Caco-2 (cell line): ENCODE results near the gene PBX2. TPM values are rescaled to one million over a fixed set of nuclear protein-coding genes. Genes with fewer than 3 reads are reported as not detected.

ENCODE experiments used
- BruUV-seq: library from RNA; stranded (reverse); fragments of 400-500 nt; replicated peaks from 2 replicates; lab custom pipeline; 2021; lab: Mats Ljungman, UMichigan
- CTCF ChIA-PET: fragments of 300-600 bp; sonication (Branson Sonifier 250); formaldehyde crosslinking; loops from one replicate; lab custom pipeline; 2022; ENCODE audit warnings: antibody characterized with exemption; lab: Charles Lee
- POLR2A ChIA-PET: fragments of 300-600 bp; sonication (Branson Sonifier 250); formaldehyde crosslinking; loops from one replicate; lab custom pipeline; 2022; ENCODE audit warnings: antibody characterized with exemption; lab: Charles Lee
- DNase-seq, 2 experiments: peaks; one replicate each; pipeline versions ENCODE4 v3.0.0 to v3.0.0-alpha.2; 2020 to 2022
- H3K27me3 ChIP-seq: replicated peaks from 2 replicates; pipeline ENCODE4 v1.6.0; 2011; ENCODE audit warnings: low read length; ENCODE audit not compliant: control insufficient read depth, insufficient read depth
- H3K36me3 ChIP-seq: 2 replicates; pipeline ENCODE4 v1.5.1; 2011; ENCODE audit warnings: low read length; ENCODE audit not compliant: control insufficient read depth, insufficient read depth
- H3K4me1 ChIP-seq: fragments of 250-450 bp; sonication (Bioruptor Pico); 2 replicates; pipeline ENCODE4 v1.5.1; 2020; ENCODE audit warnings: mild to moderate bottlenecking
- H3K4me3 ChIP-seq: 2 replicates; pipeline ENCODE4 v1.5.1; 2011; ENCODE audit warnings: low read depth, mild to moderate bottlenecking, control low read depth, low read length
- H3K9me3 ChIP-seq: fragments of 250-450 bp; sonication (Bioruptor Pico); 2 replicates; pipeline ENCODE4 v1.5.1; 2020; ENCODE audit warnings: mild to moderate bottlenecking, moderate library complexity
- H3K27ac Mint-ChIP-seq: one replicate; pipeline ENCODE4 v1.8.0; 2022; ENCODE audit warnings: mixed read lengths; ENCODE audit not compliant: unreplicated experiment
- H3K27me3 Mint-ChIP-seq: one replicate; pipeline ENCODE4 v1.8.0; 2022; ENCODE audit warnings: mixed read lengths; ENCODE audit not compliant: insufficient read depth, unreplicated experiment
- H3K36me3 Mint-ChIP-seq: one replicate; pipeline ENCODE4 v1.8.0; 2022; ENCODE audit warnings: mild to moderate bottlenecking, mixed read lengths; ENCODE audit not compliant: insufficient read depth, unreplicated experiment
- H3K4me1 Mint-ChIP-seq: one replicate; pipeline ENCODE4 v1.8.0; 2022; ENCODE audit warnings: low read depth, mixed read lengths; ENCODE audit not compliant: unreplicated experiment
- H3K4me3 Mint-ChIP-seq: one replicate; pipeline ENCODE4 v1.8.0; 2022; ENCODE audit warnings: mild to moderate bottlenecking, moderate library complexity, mixed read lengths; ENCODE audit not compliant: unreplicated experiment
- H3K9me3 Mint-ChIP-seq: one replicate; pipeline ENCODE4 v1.8.0; 2022; ENCODE audit warnings: mixed read lengths; ENCODE audit not compliant: unreplicated experiment
- intact Hi-C: fragments of 100-400 bp; cut with micrococcal nuclease; formaldehyde crosslinking; loops from one replicate; pipeline ENCODE4 v1.10.0; 2022; ENCODE audit not compliant: unreplicated experiment
- total RNA-seq: library from RNA; stranded (reverse); gene quantifications from 2 replicates; pipeline ENCODE4 v1.2.3, GENCODE V29; 2022
- TF ChIP-seq, protein P1 (sequence below), 2 experiments: fragments of 200-600 bp in 1 of 2; IDR thresholded peaks; 1 replicate in 1 of 2; 2 replicates in 1 of 2; pipeline versions ENCODE4 v1.5.1 to v1.8.0; 2011 to 2022; ENCODE audit warnings: antibody characterized with exemption in 1 of 2, control low read depth in 1 of 2, inconsistent platforms in 1 of 2, low read depth in 1 of 2, low read length in 1 of 2, mild to moderate bottlenecking in 1 of 2, moderate library complexity in 1 of 2; ENCODE audit not compliant: insufficient read depth in 1 of 2, severe bottlenecking in 1 of 2, unreplicated experiment in 1 of 2

The PBX2 gene
- total RNA-seq, 1 experiment from 2014 or later = 96.3 TPM

DNA sequence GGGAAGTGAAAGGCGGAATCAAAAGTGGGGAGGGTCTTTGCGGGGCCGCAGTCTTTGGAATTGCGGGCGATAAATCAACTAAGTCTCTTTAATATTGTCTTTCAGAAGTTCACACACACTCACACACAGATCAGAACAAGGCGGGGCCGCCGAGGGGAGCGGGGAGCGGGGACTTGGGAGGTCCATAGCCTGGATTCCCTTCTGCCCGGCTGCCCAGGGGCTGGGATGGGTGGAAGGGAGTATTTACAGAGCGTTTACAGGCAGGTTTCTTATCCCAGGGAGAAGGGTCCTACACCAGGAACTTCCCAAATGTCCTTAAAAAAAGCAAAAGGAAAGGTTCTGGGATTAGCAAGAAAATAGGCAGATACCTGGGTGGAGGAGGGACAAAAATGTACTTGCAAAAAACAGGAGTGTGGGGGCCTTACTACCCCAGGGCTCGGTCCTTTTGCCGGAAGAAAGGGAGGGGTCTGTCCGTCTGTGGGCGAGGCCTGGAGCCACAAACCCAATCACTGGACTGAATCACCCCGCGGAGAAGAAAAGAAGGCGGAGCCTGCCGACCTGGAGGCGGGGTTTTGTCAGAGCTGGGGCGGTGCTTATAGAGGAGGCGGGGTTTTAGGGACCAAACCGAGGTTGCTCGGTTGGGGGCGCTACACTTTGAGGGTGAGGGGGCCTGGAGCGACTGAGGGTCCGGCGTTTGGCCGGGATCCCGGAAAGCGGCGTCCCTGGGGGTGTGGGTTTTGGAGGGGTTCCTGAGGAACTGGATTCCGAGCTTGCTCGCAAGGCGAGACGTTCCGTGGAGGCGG is 41.5 kb downstream of the PBX2 start:
- peak overlapping the region; percentile 81 for H3K27ac Mint-ChIP-seq
- H3K36me3 Mint-ChIP-seq = no peaks in the 10 kb centered on the region
- Histone ChIP-seq H3K27me3 (no peaks in the 10 kb centered on the region), H3K36me3 (no peaks in the 10 kb centered on the region), H3K4me3 (no peak overlapping the region), H3K4me1 (peaks cover 55% of the 10 kb centered on the region), H3K9me3 (no peaks in the 10 kb centered on the region)
- H3K4me1 Mint-ChIP-seq = peaks cover 36% of the 10 kb centered on the region
- intact Hi-C loops = no loop called here
- TF ChIP-seq, protein P1, sequence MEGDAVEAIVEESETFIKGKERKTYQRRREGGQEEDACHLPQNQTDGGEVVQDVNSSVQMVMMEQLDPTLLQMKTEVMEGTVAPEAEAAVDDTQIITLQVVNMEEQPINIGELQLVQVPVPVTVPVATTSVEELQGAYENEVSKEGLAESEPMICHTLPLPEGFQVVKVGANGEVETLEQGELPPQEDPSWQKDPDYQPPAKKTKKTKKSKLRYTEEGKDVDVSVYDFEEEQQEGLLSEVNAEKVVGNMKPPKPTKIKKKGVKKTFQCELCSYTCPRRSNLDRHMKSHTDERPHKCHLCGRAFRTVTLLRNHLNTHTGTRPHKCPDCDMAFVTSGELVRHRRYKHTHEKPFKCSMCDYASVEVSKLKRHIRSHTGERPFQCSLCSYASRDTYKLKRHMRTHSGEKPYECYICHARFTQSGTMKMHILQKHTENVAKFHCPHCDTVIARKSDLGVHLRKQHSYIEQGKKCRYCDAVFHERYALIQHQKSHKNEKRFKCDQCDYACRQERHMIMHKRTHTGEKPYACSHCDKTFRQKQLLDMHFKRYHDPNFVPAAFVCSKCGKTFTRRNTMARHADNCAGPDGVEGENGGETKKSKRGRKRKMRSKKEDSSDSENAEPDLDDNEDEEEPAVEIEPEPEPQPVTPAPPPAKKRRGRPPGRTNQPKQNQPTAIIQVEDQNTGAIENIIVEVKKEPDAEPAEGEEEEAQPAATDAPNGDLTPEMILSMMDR (IDR thresholded peaks at IDR 0.05; ENCODE audit: insufficient read depth in 1 of 2, low read depth in 1 of 2, low read length in 1 of 2, severe bottlenecking in 1 of 2, unreplicated experiment in 1 of 2) = no peak
- no peaks in the 10 kb centered on the region for H3K27me3 Mint-ChIP-seq
- no peak for DNase-seq
- ChIA-PET POLR2A (no interaction called here), CTCF (no interaction called here)
- no peaks in the 10 kb centered on the region for H3K9me3 Mint-ChIP-seq
- no TSS peak for BruUV-seq
- H3K4me3 Mint-ChIP-seq = no peak overlapping the region

DNA sequence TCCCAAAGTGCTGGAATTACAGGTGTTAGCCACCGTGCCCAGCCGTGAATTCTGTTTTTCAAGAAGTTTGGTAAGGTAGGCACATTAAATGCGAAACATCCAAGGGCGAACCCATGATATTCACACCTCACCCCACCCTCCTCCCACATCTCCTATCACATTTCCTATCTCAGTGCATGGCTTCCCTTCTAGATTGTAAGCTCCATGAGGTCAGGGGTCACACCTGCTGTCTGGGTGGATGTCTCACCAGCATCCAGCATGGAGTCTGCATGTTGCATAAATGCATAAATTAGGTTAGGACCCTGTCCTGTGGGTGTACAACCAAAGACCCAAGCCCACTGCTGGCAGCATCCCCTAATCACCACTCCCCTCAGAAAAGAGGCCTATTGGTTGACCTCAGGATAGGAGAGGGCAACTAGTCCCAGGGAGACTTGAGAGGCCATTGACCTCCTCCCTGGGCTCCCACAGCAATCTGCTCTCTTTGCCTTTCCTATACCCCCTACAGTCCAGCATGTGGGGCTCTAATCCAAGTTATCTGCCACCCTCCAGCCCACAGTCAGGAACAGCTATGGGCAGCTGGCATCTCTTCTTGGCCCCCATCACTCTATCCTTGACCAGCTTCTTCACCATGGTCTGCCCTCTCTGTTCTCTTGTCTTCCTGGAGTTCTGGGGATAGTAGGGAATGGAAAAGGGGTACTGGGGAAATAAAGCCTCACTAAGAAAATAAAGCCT is 42.4 kb downstream of the PBX2 start:
- H3K4me3 ChIP-seq = no peak overlapping the region
- DNase-seq = peak in 1 of 2 experiments; percentile 11
- H3K4me1 ChIP-seq = peaks cover 53% of the 10 kb centered on the region
- H3K9me3 ChIP-seq = no peaks in the 10 kb centered on the region
- TF ChIP-seq, protein P1 (IDR thresholded peaks at IDR 0.05; ENCODE audit: insufficient read depth in 1 of 2, low read depth in 1 of 2, low read length in 1 of 2, severe bottlenecking in 1 of 2, unreplicated experiment in 1 of 2) = no peak
- no peaks in the 10 kb centered on the region for H3K36me3 ChIP-seq
- Mint-ChIP-seq H3K4me1 (peaks cover 30% of the 10 kb centered on the region), H3K27ac (peak overlapping the region; percentile 81), H3K27me3 (no peaks in the 10 kb centered on the region), H3K36me3 (no peaks in the 10 kb centered on the region), H3K9me3 (no peaks in the 10 kb centered on the region), H3K4me3 (no peak overlapping the region)
- H3K27me3 ChIP-seq = no peaks in the 10 kb centered on the region
- ChIA-PET CTCF (no interaction called here), POLR2A (no interaction called here)
- BruUV-seq = no TSS peak
- intact Hi-C loops = no loop called here

GRCh38 chr6:32146687-32147086 is 43.3 kb downstream of the PBX2 start:
- H3K27ac Mint-ChIP-seq = peak overlapping the region; percentile 81
- CTCF ChIA-PET = no interaction called here
- Histone ChIP-seq H3K4me1 (peaks cover 56% of the 10 kb centered on the region), H3K27me3 (no peaks in the 10 kb centered on the region), H3K36me3 (no peaks in the 10 kb centered on the region), H3K9me3 (no peaks in the 10 kb centered on the region), H3K4me3 (no peak overlapping the region)
- POLR2A ChIA-PET = no interaction called here
- intact Hi-C loops = no loop called here
- BruUV-seq = TSS peak; percentile 67
- no peaks in the 10 kb centered on the region for H3K27me3 Mint-ChIP-seq
- H3K4me3 Mint-ChIP-seq = peak overlapping the region; percentile 61
- TF ChIP-seq, protein P1 (IDR thresholded peaks at IDR 0.05; ENCODE audit: insufficient read depth in 1 of 2, low read depth in 1 of 2, low read length in 1 of 2, severe bottlenecking in 1 of 2, unreplicated experiment in 1 of 2) = no peak
- no peak for DNase-seq
- H3K4me1 Mint-ChIP-seq = peaks cover 31% of the 10 kb centered on the region
- no peaks in the 10 kb centered on the region for H3K9me3 Mint-ChIP-seq
- peaks cover 7% of the 10 kb centered on the region for H3K36me3 Mint-ChIP-seq
